GM10266 (cell line): ENCODE data around the gene PTGES3.

ENCODE experiments used
- DNase-seq: peaks from one replicate; pipeline ENCODE4 v3.0.0; 2012; ENCODE audit errors: extremely low spot score
- CTCF ChIP-seq: IDR thresholded peaks from 2 replicates; pipeline ENCODE4 v1.5.1; 2012; ENCODE audit warnings: mild to moderate bottlenecking, low read depth; ENCODE audit not compliant: control insufficient read depth, insufficient read depth; ENCODE audit errors: missing control alignments

PTGES3 gene

GRCh38 chr12:56634837-56635791 lies 53.0 kb downstream of the PTGES3 start:
- TF ChIP-seq CTCF = peak; percentile 52
- peak; percentile 82 for DNase-seq

- DNase-seq = peak; percentile 42
- no peak for TF ChIP-seq CTCF
Observed at GRCh38 chr12:56634242-56634836, 53.7 kb downstream of the PTGES3 start.

GRCh38 chr12:56633468-56634241 lies 54.4 kb downstream of the PTGES3 start:
- TF ChIP-seq CTCF = no peak
- DNase-seq = no peak

- peak; percentile 44 for DNase-seq
- TF ChIP-seq CTCF = no peak
Observed at GRCh38 chr12:56632701-56633467, 55.2 kb downstream of the PTGES3 start.

- DNase-seq = peak; percentile 75
- TF ChIP-seq CTCF = no peak
Observed at GRCh38 chr12:56631790-56632700, 56.0 kb downstream of the PTGES3 start.

GRCh38 chr12:56630180-56630632 lies 57.9 kb downstream of the PTGES3 start, which contains the start of gene BAZ2A:
Gene BAZ2A, minus strand, starts transcription at chr12:56630326. Its CDS starts 12,796 bp downstream, at chr12:56617530.
- no peak for TF ChIP-seq CTCF
- peak; percentile 90 for DNase-seq
